Keratinocyte (primary cell): ENCODE data around the gene ABHD15. TPM values are rescaled to one million over a fixed set of nuclear protein-coding genes. Genes with fewer than 3 reads are reported as not detected.

ENCODE experiments used
- DNase-seq: peaks from one replicate; pipeline ENCODE4 v3.0.0-alpha.2; 2011; ENCODE audit warnings: low read depth, missing footprints, low spot score
- FAIRE-seq: peaks from 2 replicates; lab custom pipeline; 2011; peaks lifted over from hg19 to GRCh38; lab: Jason Lieb, UNC
- H2AFZ ChIP-seq: 2 replicates; pipeline ENCODE4 v1.6.0; 2012; ENCODE audit warnings: low read length, control low read depth, inconsistent platforms; ENCODE audit not compliant: control insufficient read depth
- H3K27ac ChIP-seq: 2 replicates; pipeline ENCODE4 v1.5.1; 2011; ENCODE audit warnings: low read length; ENCODE audit not compliant: control insufficient read depth, insufficient read depth
- H3K27me3 ChIP-seq: 3 replicates; pipeline ENCODE4 v1.6.0; 2011; ENCODE audit warnings: low read length; ENCODE audit not compliant: control insufficient read depth, insufficient read depth; ENCODE audit errors: extremely low read depth
- H3K36me3 ChIP-seq, 2 experiments: 2 replicates in 1 of 2; 3 replicates in 1 of 2; pipeline ENCODE4 v1.5.1; 2011; ENCODE audit warnings: low read length in 2 of 2, mild to moderate bottlenecking in 1 of 2; ENCODE audit not compliant: control insufficient read depth in 2 of 2, insufficient read depth in 2 of 2; ENCODE audit errors: extremely low read depth in 1 of 2
- H3K4me1 ChIP-seq: 3 replicates; pipeline ENCODE4 v1.5.1; 2011; ENCODE audit warnings: low read length; ENCODE audit not compliant: control insufficient read depth, insufficient read depth; ENCODE audit errors: extremely low read depth
- H3K4me2 ChIP-seq: 3 replicates; pipeline ENCODE4 v1.6.0; 2011; ENCODE audit warnings: low read depth, low read length; ENCODE audit not compliant: control insufficient read depth, insufficient read depth; ENCODE audit errors: extremely low read depth
- H3K4me3 ChIP-seq, 3 experiments: fragments of 200-600 bp in 1 of 3; sonication (generic) in 1 of 3; 2 replicates in 2 of 3; 3 replicates in 1 of 3; pipeline ENCODE4 v1.5.1; 2011 to 2016; ENCODE audit warnings: low read length in 3 of 3, mild to moderate bottlenecking in 3 of 3, control low read depth in 2 of 3, inconsistent platforms in 1 of 3, low read depth in 1 of 3, mixed read lengths in 1 of 3, mixed run types in 1 of 3, moderate library complexity in 1 of 3; ENCODE audit not compliant: control insufficient read depth in 2 of 3, insufficient read depth in 2 of 3; ENCODE audit errors: extremely low read depth in 1 of 3
- H3K79me2 ChIP-seq: 2 replicates; pipeline ENCODE4 v1.6.0; 2012; ENCODE audit warnings: low read length; ENCODE audit not compliant: control insufficient read depth, insufficient read depth
- H3K9ac ChIP-seq: 3 replicates; pipeline ENCODE4 v1.6.0; 2011; ENCODE audit warnings: low read length; ENCODE audit not compliant: control insufficient read depth, insufficient read depth; ENCODE audit errors: extremely low read depth
- H3K9me1 ChIP-seq: 3 replicates; pipeline ENCODE4 v1.6.0; 2011; ENCODE audit warnings: low read length; ENCODE audit not compliant: control insufficient read depth, insufficient read depth; ENCODE audit errors: extremely low read depth
- H3K9me3 ChIP-seq: 2 replicates; pipeline ENCODE4 v1.5.1; 2012; ENCODE audit warnings: low read depth, low read length; ENCODE audit not compliant: control insufficient read depth
- H4K20me1 ChIP-seq: 3 replicates; pipeline ENCODE4 v1.6.0; 2011; ENCODE audit warnings: low read length; ENCODE audit not compliant: control insufficient read depth, insufficient read depth; ENCODE audit errors: extremely low read depth
- EZH2 ChIP-seq: IDR thresholded peaks from one replicate; pipeline ENCODE4 v1.6.1; 2012; ENCODE audit warnings: inconsistent platforms, mild to moderate bottlenecking, low read length, moderate library complexity
- dilution Hi-C: fragments of 300-500 bp; cut with MboI; formaldehyde crosslinking; loops from one replicate; pipeline ENCODE4 v1.7.0; 2020; ENCODE audit warnings: low sequenced_read_pairs; ENCODE audit not compliant: extremely low pct_ligation_motif_present
- polyA plus RNA-seq, 5 experiments: library from polyadenylated mRNA; depleted of rRNA in 3 of 5; stranded (reverse) in 3 of 5; stranded (forward) in 1 of 5; unstranded in 1 of 5; fragments of >200 nt; gene quantifications; 1 replicate in 1 of 5; 2 replicates in 3 of 5; 3 replicates in 1 of 5; pipeline versions ENCODE4 v1.2.1 to v1.2.3, GENCODE V29; 2011 to 2012; ENCODE audit warnings: missing spikeins in 2 of 5, low read depth in 1 of 5, low replicate concordance in 1 of 5
- TF ChIP-seq, protein P1 (sequence below), 3 experiments: IDR thresholded peaks in 1 of 3; conservative IDR thresholded peaks in 1 of 3; optimal IDR thresholded peaks in 1 of 3; 2 replicates in 2 of 3; 3 replicates in 1 of 3; pipeline versions ENCODE3 to v1.5.1; 2011; ENCODE audit warnings: low read length in 3 of 3, mild to moderate bottlenecking in 3 of 3, moderate library complexity in 2 of 3, control low read depth in 1 of 3, inconsistent platforms in 1 of 3; ENCODE audit not compliant: insufficient read depth in 2 of 3; ENCODE audit errors: extremely low read depth in 1 of 3

Gene ABHD15
- polyA plus RNA-seq, 1 donor (not counting 4 experiments of a cell fraction or from before 2014, with no cell fraction given): 6.2 TPM

DNA sequence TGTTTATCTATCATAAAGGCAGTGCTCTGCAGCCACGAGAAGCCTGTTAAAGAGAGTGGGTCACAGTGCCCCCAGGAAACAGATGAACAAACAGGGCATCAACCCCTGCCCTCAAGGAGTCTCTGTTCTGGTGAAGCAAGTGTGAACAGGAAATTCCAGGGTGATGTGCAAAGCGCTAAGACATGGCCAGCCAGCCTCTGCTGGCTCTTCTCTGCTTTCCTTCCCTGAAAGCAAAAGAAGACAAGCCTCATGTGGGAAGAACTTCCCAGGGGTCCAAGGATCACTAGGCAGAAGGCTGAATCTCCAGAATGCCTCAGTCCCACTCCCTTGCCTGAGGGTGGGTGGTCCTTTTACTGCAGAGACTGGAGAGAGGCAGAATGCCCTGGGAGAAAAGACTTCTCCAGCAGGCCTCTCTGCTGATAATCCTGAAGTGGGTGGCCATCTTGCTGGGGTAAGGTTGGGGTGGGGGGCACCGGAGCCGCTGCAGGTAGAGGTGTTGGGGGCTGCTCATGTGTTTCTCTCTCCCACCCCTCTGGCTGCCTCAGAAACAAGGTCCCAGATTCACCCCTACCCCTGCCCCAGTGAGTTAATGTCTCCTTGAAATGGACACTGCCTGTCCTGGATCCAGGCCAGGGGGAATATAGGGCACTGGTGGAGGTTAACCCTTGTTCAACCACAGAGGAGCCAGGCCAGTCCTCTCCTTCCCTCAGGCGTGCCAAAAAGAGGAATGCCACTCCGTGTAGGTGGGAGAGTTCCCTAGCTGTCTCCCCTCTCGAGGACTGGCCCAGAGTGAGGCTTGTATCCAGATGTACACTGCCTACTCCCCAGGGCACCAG, 28.5 kb upstream of the ABHD15 start:
- H3K9me1 ChIP-seq: no peaks in the 10 kb centered on the region
- no peak overlapping the region for H2AFZ ChIP-seq
- H3K4me1 ChIP-seq: peaks cover 39% of the 10 kb centered on the region
- dilution Hi-C loops: no loop called here
- H3K9me3 ChIP-seq: no peaks in the 10 kb centered on the region
- FAIRE-seq: peak; percentile 29
- no peak overlapping the region for H3K9ac ChIP-seq
- peaks cover 21% of the 10 kb centered on the region for H3K79me2 ChIP-seq
- TF ChIP-seq EZH2: no peak
- TF ChIP-seq, protein P1, sequence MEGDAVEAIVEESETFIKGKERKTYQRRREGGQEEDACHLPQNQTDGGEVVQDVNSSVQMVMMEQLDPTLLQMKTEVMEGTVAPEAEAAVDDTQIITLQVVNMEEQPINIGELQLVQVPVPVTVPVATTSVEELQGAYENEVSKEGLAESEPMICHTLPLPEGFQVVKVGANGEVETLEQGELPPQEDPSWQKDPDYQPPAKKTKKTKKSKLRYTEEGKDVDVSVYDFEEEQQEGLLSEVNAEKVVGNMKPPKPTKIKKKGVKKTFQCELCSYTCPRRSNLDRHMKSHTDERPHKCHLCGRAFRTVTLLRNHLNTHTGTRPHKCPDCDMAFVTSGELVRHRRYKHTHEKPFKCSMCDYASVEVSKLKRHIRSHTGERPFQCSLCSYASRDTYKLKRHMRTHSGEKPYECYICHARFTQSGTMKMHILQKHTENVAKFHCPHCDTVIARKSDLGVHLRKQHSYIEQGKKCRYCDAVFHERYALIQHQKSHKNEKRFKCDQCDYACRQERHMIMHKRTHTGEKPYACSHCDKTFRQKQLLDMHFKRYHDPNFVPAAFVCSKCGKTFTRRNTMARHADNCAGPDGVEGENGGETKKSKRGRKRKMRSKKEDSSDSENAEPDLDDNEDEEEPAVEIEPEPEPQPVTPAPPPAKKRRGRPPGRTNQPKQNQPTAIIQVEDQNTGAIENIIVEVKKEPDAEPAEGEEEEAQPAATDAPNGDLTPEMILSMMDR (optimal IDR thresholded peaks at IDR 0.05 in 1 of 3, IDR thresholded peaks at IDR 0.05 in 1 of 3, conservative IDR thresholded peaks at IDR 0.05 in 1 of 3; ENCODE audit: extremely low read depth in 1 of 3, insufficient read depth in 2 of 3, low read length in 3 of 3): no peak
- peak overlapping the region; percentile 13 for H3K4me2 ChIP-seq
- no peak overlapping the region for H3K4me3 ChIP-seq
- no peaks in the 10 kb centered on the region for H3K36me3 ChIP-seq
- DNase-seq: no peak
- no peaks in the 10 kb centered on the region for H3K27me3 ChIP-seq
- no peak overlapping the region for H3K27ac ChIP-seq
- H4K20me1 ChIP-seq: no peaks in the 10 kb centered on the region

DNA sequence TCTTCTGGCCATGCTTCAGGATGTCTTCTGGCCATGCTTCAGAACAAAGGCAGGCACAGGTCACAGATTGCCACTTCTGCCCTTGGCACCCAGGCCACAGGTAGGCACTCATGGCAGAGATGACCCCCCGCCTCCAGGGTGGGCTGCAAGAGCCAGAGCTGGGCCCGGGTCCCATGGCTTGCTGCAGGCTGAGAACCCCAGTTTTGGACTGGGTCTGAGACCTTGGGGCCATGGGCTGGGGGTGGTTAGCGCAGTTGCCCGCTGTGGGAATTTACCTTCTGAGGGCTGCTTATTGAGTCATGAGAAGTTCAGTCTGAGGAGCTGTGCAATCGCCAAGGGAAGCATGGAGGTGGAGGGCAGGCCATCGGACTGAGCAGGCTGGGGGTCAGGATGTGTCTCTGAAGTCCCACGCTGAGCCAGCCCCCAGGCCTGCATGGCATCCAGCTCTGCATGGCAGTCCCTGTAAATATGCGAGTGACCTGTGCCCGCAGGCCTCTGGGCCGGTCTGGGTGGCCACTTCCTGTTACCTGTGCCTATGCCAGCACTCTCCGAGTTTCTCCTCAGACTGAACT, 27.8 kb upstream of the ABHD15 start:
- Histone ChIP-seq H3K4me1 (peaks cover 46% of the 10 kb centered on the region), H3K9me3 (no peaks in the 10 kb centered on the region), H3K27ac (no peak overlapping the region), H4K20me1 (no peaks in the 10 kb centered on the region), H3K4me2 (peak overlapping the region; percentile 92), H3K27me3 (no peaks in the 10 kb centered on the region), H3K36me3 (no peaks in the 10 kb centered on the region), H3K79me2 (peaks cover 19% of the 10 kb centered on the region), H3K9me1 (no peaks in the 10 kb centered on the region), H2AFZ (no peak overlapping the region), H3K4me3 (peak overlapping the region; percentile 51 to 78 (median 70)), H3K9ac (no peak overlapping the region)
- TF ChIP-seq, protein P1 (optimal IDR thresholded peaks at IDR 0.05 in 1 of 3, IDR thresholded peaks at IDR 0.05 in 1 of 3, conservative IDR thresholded peaks at IDR 0.05 in 1 of 3; ENCODE audit: extremely low read depth in 1 of 3, insufficient read depth in 2 of 3, low read length in 3 of 3): no peak
- no peak for TF ChIP-seq EZH2
- dilution Hi-C loops: no loop called here
- DNase-seq (no peak), FAIRE-seq (no peak)
